Stimulated activated effector memory CD8-positive, alpha-beta T cell treated with anti-CD3 and anti-CD28 coated beads, Interleukin-12 subunit alpha, Interleukin-12 subunit beta, amount 100 ng/mL, for 72 hours (primary cell): ENCODE data around the gene TTC28.

Experiments
- ATAC-seq: fragments of 150-1000 bp; cut with Tn5 transposase; 2 replicates; pipeline ENCODE4 v1.10.0; 2021
- DNase-seq, 2 donors: peaks; one replicate each; pipeline ENCODE4 v3.0.0; 2021 to 2022; ENCODE audit warnings: low spot score in 2 of 2
- H3K27ac Mint-ChIP-seq: one replicate; pipeline ENCODE4 v1.8.0; 2022; ENCODE audit warnings: mild to moderate bottlenecking, mixed read lengths
- H3K36me3 Mint-ChIP-seq: one replicate; pipeline ENCODE4 v1.8.0; 2022; ENCODE audit warnings: mild to moderate bottlenecking, mixed read lengths
- H3K4me1 Mint-ChIP-seq: one replicate; pipeline ENCODE4 v1.8.0; 2022; ENCODE audit warnings: mixed read lengths
- H3K4me3 Mint-ChIP-seq: one replicate; pipeline ENCODE4 v1.8.0; 2022; ENCODE audit warnings: mild to moderate bottlenecking, mixed read lengths
- H3K9me3 Mint-ChIP-seq: one replicate; pipeline ENCODE4 v1.8.0; 2022; ENCODE audit warnings: mixed read lengths

The TTC28 gene

DNA sequence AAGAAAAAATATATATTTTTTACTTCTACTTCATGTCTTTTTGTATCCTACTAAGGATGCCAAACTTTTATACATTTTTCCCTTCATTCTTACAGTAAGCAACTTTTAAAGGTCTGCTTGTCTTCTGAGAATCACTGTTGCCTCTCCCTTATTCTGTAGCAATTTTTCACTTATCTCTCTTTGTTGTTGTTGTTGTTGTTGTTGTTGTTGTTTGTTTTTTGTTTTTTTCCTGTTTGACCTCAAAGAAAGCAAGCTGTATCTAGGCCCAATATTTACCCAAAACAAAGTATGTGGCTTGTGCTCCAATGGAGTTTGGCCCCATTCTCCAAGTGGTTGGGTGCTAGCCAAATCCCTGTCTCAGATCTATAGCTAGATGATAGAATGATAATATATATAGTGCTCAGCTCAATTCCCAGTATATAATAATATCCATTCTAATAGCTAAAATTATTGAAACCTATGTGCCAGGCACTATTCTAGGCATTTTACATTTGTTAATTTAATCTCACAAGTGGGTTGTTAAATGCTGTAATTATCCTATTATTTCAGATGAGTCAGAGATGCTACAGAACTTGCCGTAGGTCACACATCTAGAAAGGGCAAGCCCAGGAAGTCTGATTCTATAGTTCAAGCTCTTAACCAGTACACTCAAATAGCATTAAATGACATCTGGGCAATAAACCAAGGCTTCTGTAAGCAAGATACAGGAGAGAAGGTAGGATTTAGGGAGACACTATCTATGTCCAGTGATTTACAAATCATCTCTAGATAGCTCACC is 555.5 kb downstream of the TTC28 start:
- Mint-ChIP-seq H3K27ac (no peak overlapping the region), H3K4me3 (no peak overlapping the region), H3K36me3 (no peaks in the 10 kb centered on the region), H3K4me1 (no peaks in the 10 kb centered on the region), H3K9me3 (no peaks in the 10 kb centered on the region)
- DNase-seq (no peak), ATAC-seq (no peak)

DNA sequence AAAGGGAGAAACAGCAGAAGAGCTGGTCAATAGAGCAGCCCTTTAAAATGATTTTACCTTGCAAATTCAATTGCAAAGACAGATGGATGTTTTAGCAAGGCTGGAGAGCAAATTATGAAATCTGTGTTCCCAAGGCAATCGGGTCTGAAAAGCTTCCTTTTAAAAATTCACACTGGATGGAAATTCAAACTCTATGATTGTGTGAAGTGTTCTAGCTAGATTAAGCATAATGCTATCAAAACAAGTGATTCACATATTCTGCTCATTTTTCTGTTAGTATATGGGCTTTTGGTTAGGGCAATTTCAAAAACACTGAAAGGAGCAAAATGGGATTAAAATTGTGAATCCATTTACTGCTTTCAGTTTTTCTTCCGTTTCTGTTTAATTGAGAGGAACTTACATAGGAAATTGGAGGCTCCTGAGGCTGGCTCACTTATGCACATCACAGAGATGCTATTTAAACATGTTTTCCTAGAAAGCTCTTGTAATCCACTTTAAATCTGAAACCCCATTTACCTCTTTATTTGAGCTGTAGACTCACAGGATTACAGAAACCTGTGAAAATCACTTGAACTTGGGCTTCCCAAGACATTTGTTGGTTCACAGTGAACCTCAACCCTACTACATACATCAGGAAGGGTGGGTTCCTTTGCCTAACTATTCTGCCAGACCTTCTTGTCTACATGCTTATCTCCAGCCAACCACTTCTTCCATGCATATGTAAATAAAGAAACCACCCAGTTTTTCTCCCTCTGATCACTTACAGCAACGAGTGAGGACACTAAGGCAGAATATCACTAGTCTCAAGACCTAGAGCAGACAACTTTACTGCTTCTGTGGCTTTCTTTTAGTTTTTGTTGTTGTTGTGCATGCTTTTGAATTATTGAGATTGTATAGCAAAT is 558.7 kb downstream of the TTC28 start:
- Mint-ChIP-seq H3K4me3 (no peak overlapping the region), H3K9me3 (no peaks in the 10 kb centered on the region), H3K4me1 (no peaks in the 10 kb centered on the region), H3K27ac (no peak overlapping the region), H3K36me3 (no peaks in the 10 kb centered on the region)
- ATAC-seq, result no peak
- DNase-seq, result no peak

DNA sequence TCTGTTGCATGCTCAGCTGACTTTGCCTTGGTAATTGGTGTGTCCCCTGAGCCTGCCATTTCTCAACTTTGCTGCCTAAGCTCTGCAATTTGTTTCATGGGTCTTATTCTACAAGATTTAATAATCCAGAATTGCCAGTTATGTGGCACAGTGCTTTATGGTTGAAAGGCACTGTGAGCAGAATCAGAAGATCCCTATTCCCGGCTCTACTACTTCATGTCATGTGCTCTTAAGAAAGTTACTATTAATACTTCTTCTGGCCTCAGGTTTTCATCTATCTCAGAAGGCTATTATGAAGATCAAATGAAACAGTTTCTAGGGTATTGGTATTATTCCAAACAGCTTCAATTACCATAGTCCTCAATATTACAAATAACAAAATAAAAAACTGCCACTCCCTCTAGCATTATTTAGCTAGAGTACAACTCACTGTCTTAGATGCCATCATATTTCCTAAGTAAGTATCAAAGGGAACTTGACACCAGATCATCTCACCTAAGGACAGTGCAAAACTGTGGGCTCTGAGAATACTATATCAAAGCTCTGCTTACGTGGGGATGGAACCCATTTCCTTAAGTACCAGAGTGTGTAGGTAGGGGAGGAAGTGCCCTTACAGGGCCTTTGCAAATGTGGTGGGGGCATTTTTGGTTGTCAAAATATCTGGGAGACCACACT is 560.5 kb downstream of the TTC28 start:
- H3K36me3 Mint-ChIP-seq, result no peaks in the 10 kb centered on the region
- H3K4me1 Mint-ChIP-seq, result no peaks in the 10 kb centered on the region
- ATAC-seq (no peak), DNase-seq (no peak)
- H3K4me3 Mint-ChIP-seq, result no peak overlapping the region
- no peak overlapping the region for H3K27ac Mint-ChIP-seq
- no peaks in the 10 kb centered on the region for H3K9me3 Mint-ChIP-seq

DNA sequence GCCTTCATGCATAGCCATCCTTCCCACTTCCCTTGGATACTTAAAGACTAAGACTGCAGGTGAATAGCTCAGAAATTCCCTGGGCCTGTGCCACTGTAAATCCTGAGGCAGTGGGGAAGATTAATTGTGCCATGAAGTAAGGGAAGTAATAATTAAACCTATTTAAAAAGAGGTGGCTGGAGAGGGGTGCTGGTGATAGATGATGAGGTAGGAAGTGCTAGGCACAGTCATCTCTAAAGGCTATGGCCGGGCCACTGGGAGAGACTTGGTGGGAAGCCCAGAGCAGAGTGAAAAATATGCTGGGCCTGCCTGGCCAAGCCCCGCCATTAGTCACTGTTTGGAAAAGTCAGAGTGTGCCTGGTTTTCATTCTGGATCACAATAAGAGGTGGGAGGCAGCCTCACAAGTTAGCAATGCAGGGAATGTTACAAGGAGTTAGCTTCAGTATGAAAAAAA is 563.4 kb downstream of the TTC28 start:
- Mint-ChIP-seq H3K4me1 (no peaks in the 10 kb centered on the region), H3K27ac (no peak overlapping the region)

DNA sequence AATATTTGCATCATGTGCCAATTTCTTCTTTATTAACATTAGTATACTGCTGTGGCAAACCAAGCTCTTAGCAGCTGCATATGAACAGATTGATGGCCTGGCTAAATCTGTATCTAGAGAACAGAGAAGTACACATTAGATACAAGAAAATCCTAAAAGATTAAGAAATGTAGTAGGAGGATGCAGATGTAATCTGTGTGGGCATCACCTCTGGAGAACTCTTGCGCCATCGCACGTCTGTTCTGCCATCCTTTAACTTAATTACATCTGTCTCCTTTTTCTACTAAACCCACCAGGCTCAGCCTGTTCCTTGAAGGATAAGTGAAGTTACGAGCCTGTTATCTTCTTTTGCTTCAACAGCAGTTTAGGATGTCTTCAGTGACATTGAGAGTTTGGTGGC is 564.2 kb downstream of the TTC28 start:
- Mint-ChIP-seq H3K9me3 (no peaks in the 10 kb centered on the region), H3K27ac (no peak overlapping the region), H3K36me3 (no peaks in the 10 kb centered on the region), H3K4me1 (no peaks in the 10 kb centered on the region), H3K4me3 (no peak overlapping the region)
- DNase-seq, result no peak
- ATAC-seq, result no peak

More for the DNA sequence above, 563.4 kb downstream of the TTC28 start:
- no peak for DNase-seq
- Mint-ChIP-seq H3K4me3 (no peak overlapping the region), H3K36me3 (no peaks in the 10 kb centered on the region), H3K9me3 (no peaks in the 10 kb centered on the region)
- no peak for ATAC-seq

DNA sequence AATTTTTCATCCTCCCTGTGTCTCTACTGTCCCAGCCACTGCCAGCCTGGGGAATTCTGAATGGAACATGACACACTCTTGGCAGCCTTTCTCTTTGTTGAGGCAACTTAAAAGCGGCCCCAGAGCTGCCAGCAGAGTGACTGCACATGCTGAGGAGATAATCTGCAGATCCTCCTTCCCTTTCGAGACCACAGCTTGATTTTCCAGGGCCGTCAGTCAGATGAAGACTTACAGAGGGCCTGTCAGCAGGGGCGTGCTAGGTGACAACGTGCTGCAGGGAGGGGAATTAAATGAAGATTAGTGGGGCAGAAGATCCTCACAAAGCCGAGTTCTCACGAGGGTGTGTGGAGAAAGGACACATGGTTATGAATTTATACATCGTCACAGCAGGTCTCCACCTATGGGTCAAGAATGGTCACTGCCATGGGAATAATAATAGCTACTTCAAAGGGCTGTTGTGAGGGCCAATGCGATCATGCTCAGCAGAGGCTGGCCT is 567.0 kb downstream of the TTC28 start:
- Mint-ChIP-seq H3K27ac (no peak overlapping the region), H3K36me3 (no peaks in the 10 kb centered on the region), H3K4me3 (no peak overlapping the region), H3K4me1 (no peaks in the 10 kb centered on the region), H3K9me3 (no peaks in the 10 kb centered on the region)
- DNase-seq (no peak), ATAC-seq (no peak)

DNA sequence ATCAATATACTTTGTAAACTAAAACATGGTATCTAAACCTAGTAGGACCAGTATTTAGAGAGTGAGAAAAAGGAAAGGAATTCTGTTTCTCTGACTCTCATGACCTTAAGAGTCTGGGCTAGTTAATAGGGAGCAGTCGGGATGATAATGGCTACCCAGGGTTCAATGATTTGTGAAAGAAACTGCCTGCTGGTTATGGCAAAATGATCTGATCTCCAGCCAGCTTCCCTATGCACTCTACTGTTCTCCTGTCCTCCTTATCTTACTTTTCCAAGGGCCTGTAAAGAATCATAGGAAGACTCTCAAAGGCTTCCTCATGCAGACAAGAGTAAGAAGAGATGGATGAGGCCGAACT is 567.5 kb downstream of the TTC28 start:
- H3K4me1 Mint-ChIP-seq, result no peaks in the 10 kb centered on the region
- H3K4me3 Mint-ChIP-seq, result no peak overlapping the region
- H3K36me3 Mint-ChIP-seq, result no peaks in the 10 kb centered on the region
- DNase-seq (no peak), ATAC-seq (no peak)
- no peaks in the 10 kb centered on the region for H3K9me3 Mint-ChIP-seq
- H3K27ac Mint-ChIP-seq, result no peak overlapping the region

DNA sequence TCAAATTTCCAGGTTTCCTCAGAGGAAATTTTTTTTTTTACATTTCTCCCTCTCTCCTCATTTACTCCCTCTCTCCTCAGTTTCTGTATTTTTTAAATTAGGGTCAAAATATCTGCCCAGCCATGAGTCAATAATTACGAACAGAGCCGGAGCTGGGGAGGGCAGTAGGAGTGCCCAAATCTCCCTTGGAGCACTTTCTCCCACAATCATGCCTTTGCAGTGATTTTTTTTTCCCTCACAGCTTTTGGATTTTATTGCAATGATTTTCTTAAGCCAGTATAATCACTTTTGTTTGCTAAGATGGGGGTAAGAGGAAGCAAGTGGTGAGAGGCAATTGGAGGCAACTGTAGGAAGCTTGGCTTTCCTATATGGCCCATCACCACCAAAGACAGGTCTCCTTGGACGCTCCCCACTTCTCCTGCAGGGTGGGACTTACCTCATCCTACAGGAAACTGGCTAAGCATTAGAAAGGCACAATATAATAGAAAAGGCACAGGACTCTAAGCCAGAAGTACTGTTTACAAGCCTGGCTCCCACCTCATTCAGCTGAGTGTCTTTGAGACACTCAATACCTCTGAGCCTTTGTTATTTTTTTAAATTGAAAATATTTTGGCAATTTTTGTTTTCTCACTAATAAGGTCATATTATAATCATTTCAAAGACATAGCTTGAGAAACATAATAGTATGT is 568.0 kb downstream of the TTC28 start:
- ATAC-seq (no peak), DNase-seq (no peak)
- H3K36me3 Mint-ChIP-seq, result no peaks in the 10 kb centered on the region
- no peaks in the 10 kb centered on the region for H3K9me3 Mint-ChIP-seq
- H3K4me1 Mint-ChIP-seq, result no peaks in the 10 kb centered on the region
- H3K27ac Mint-ChIP-seq, result no peak overlapping the region
- no peak overlapping the region for H3K4me3 Mint-ChIP-seq

DNA sequence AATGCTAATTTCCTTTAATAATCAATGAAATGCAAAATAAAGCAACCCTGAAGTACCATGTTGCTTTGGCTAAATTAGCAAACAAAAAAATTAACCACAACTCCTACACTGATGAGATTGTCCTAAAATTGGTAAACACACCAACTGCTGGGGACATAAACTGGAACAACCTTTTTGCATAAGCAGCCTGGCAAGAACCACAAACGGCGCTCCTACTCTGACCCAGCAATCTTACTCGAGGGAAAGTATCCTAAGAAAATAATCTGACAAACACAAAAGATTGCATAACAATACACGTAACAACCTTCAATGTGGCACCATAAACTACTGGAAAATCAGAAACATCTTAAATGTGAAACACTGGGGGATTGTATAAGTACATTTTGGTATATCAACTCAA is 570.8 kb downstream of the TTC28 start:
- no peak overlapping the region for H3K4me3 Mint-ChIP-seq
- no peaks in the 10 kb centered on the region for H3K9me3 Mint-ChIP-seq
- no peak overlapping the region for H3K27ac Mint-ChIP-seq
- DNase-seq (no peak), ATAC-seq (no peak)
- H3K36me3 Mint-ChIP-seq, result no peaks in the 10 kb centered on the region
- no peaks in the 10 kb centered on the region for H3K4me1 Mint-ChIP-seq

DNA sequence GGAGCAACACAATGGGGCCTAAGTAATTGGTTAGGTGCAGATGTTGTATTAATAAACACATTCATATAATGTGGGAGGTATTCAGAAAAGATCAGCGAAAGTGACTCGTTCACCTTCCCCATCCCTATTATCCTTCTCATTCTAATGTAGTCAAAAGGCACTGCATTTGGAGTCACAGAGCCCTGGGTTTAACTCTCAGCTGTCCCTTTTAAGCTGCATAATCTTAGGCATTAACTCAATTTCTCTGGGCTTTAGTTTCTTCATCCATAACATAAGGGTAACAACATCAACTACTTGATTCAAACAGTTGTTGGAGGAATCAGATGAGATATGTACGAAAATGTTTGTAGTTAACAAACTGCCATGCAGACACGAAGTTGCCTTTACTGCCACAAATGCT is 573.0 kb downstream of the TTC28 start:
- H3K27ac Mint-ChIP-seq, result no peak overlapping the region
- H3K4me1 Mint-ChIP-seq, result no peaks in the 10 kb centered on the region

DNA sequence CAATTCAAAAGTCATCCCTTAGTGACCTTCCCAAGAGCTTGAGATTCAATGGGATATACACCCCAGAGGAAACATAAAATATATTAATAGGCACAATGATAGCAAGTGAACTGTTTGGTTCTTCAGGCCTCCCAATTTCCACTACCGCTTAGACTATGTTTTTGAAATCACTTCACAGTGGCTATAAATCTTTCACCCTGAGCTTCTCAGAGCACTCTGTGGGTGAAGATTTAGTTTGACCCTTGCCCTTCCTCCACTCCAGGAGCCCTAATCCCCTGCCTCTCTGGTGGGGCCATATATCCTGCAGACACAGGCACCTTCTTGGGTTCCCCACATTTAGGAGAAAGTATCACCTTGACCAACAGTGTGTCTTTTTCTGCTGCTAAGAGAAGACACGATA is 573.7 kb downstream of the TTC28 start:
- no peak for ATAC-seq
- no peak for DNase-seq
- Mint-ChIP-seq H3K4me1 (no peaks in the 10 kb centered on the region), H3K27ac (no peak overlapping the region), H3K9me3 (no peaks in the 10 kb centered on the region), H3K36me3 (no peaks in the 10 kb centered on the region), H3K4me3 (no peak overlapping the region)

More for the DNA sequence above, 573.0 kb downstream of the TTC28 start:
- Mint-ChIP-seq H3K4me3 (no peak overlapping the region), H3K9me3 (no peaks in the 10 kb centered on the region), H3K36me3 (no peaks in the 10 kb centered on the region)
- no peak for DNase-seq
- no peak for ATAC-seq

DNA sequence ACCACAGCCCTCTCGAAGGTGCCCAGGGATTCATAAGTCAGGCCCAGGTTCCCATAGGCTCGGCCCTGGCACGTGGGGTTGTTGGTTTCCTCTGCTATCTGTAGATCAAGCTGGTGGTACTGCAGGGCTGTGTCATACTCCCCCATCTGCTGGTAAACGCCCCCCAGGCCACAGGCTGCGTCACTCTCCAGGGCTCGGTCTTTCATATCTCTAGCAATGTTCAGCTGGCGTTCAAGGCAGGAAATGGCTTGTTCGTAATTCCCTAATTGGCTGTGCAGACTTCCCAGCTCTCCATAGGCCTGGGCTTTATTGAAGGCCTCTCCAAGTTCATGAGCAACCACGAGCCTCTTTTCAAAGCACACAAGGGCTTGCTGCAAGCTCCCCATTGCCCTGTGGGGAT is 574.2 kb downstream of the TTC28 start:
- no peak overlapping the region for H3K27ac Mint-ChIP-seq
- no peaks in the 10 kb centered on the region for H3K36me3 Mint-ChIP-seq
- H3K4me3 Mint-ChIP-seq, result no peak overlapping the region
- ATAC-seq (no peak), DNase-seq (no peak)
- no peaks in the 10 kb centered on the region for H3K9me3 Mint-ChIP-seq
- H3K4me1 Mint-ChIP-seq, result no peaks in the 10 kb centered on the region

DNA sequence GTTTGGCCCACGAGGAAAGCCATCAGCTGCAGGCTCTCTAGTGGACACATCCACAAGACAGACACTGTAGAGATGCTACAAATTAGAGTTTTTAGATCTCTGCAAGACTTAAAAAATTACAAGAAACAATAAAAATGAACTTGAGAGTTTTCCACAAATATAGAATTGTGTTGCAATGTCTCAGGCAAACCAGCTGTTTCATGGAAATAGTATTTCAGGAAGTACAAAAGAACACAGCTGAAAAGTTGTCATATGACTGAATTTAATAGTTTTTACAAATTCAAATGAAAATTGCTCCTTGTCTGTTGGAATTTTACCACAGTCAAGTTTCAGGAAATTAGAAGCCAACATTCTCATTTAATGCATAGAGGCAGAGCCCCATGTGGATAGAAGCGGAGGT is 576.0 kb downstream of the TTC28 start:
- no peaks in the 10 kb centered on the region for H3K36me3 Mint-ChIP-seq
- ATAC-seq, result no peak
- no peaks in the 10 kb centered on the region for H3K4me1 Mint-ChIP-seq
- H3K27ac Mint-ChIP-seq, result no peak overlapping the region
- no peaks in the 10 kb centered on the region for H3K9me3 Mint-ChIP-seq
- no peak overlapping the region for H3K4me3 Mint-ChIP-seq
- no peak for DNase-seq

DNA sequence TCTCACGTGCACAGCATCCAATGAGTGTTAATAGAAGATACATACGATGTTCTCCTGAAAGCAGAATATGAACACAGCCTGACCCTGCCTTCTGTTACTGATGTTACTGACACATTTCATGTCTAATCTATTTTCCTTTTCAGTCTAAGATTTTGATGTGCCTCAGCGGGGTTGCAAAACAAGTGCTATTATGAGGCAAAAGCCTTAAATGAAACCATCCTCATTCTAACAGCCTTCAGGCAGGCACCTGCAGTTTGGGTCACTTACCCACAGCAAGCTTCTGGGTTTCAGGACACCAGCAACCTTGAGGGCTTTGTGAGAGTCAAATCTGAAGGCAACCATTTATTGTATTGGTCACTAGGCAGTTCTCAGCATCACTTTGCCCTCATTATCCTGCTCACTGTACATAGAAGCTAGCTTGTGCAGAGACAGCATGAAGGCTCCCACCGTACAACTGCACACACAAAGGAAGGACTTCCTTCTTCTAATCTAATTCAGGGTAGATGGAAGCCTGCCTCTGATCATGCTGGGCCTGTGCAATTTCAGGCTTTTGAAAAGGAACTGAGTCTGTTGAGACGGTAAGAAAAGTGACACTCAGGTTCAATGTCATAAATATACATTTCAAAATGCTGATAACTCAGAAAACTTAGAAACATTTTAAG is 577.4 kb downstream of the TTC28 start:
- no peak overlapping the region for H3K4me3 Mint-ChIP-seq
- H3K4me1 Mint-ChIP-seq, result no peaks in the 10 kb centered on the region
- no peaks in the 10 kb centered on the region for H3K9me3 Mint-ChIP-seq
- H3K27ac Mint-ChIP-seq, result no peak overlapping the region
- DNase-seq (no peak), ATAC-seq (no peak)
- no peaks in the 10 kb centered on the region for H3K36me3 Mint-ChIP-seq
